Measurements from ENCODE around the gene SCIMP.
A peak's percentile ranks its signal among the peaks of the same experiment; 100 is the strongest.
"Not testable (repeated sequence)": the region's sequence is repeated elsewhere in the genome, so short reads cannot be mapped to it uniquely, and the experiment has no call there.

The SCIMP gene

DNA sequence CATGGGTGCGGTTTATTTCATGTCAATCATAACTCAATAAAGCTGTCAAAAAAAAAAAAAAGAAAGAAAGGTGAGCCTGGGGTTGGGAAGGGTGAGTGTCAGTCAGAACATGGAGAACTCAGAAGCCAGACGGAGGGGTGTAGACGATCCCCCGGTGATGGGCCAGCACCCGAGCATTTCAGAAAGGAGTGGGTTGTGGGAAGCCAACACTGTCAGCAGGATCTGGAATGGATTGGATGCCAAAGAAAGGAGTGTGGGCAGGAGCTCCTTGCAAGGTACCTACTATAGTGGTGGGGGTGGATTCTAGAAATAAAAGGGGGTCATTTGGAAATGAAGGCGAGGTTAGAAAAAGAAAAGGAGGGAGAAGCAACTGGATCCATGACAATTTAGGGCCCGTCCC lies 19.8 kb upstream of the SCIMP start:
- ATAC-seq (replicated peaks) (no peak), DNase-seq (no peak)
- Mint-ChIP-seq H3K27me3 (no peaks in the 10 kb centered on the region), H3K4me1 (peaks cover 35 to 54% of the 10 kb centered on the region in 2 donors), H3K9me3 (no peaks in the 10 kb centered on the region), H3K4me3 (peak overlapping the region; percentile 62 to 76), H3K27ac (peak overlapping the region; percentile 95), H3K36me3 (peaks cover 3 to 14% of the 10 kb centered on the region in 2 donors)

GRCh38 chr17:5249615-5250014 lies 15.0 kb upstream of the SCIMP start:
- Mint-ChIP-seq H3K27ac (peak overlapping the region; percentile 1), H3K36me3 (peaks cover 2 to 9% of the 10 kb centered on the region in 2 donors), H3K4me3 (peak overlapping the region in 1 of 2 donors; percentile 1)

GRCh38 chr17:5248821-5249479 lies 14.3 kb upstream of the SCIMP start:
- H3K27ac Mint-ChIP-seq = peak overlapping the region; percentile 47
- peaks cover 2 to 12% of the 10 kb centered on the region in 2 donors for H3K36me3 Mint-ChIP-seq
- H3K4me3 Mint-ChIP-seq = no peak overlapping the region
- ATAC-seq (replicated peaks) = no peak
- H3K27me3 Mint-ChIP-seq = no peaks in the 10 kb centered on the region
- peaks cover 14 to 30% of the 10 kb centered on the region in 2 donors for H3K4me1 Mint-ChIP-seq
- DNase-seq = no peak
- H3K9me3 Mint-ChIP-seq = no peaks in the 10 kb centered on the region

More at GRCh38 chr17:5249615-5250014, 15.0 kb upstream of the SCIMP start:
- Mint-ChIP-seq H3K4me1 (peaks cover 15 to 32% of the 10 kb centered on the region in 2 donors), H3K9me3 (no peaks in the 10 kb centered on the region), H3K27me3 (no peaks in the 10 kb centered on the region)
- DNase-seq (peak; percentile 63), ATAC-seq (replicated peaks) (peak; percentile 90)

DNA sequence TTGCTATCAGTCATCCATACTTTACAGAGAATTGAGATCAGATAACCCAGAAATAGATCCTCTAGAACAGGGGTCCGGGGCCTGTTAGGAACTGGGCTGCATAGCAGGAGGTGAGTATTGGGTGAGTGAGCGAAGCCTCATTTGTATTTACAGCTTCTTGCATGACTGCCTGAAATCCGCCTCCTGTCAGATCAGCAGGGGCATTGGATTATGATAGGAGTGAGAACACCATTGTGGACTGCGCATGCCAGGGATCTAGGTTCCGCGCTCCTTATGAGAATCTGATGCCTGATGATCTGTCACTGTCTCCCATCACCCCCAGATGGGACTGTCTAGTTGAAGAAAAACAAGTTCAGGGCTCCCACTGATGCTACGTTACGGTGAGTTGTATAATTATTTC lies 13.0 kb upstream of the SCIMP start:
- Mint-ChIP-seq H3K9me3 (no peaks in the 10 kb centered on the region), H3K4me3 (no peak overlapping the region), H3K4me1 (peaks cover 20 to 39% of the 10 kb centered on the region in 2 donors), H3K36me3 (peaks cover 2 to 13% of the 10 kb centered on the region in 2 donors), H3K27ac (peak overlapping the region; percentile 79), H3K27me3 (no peaks in the 10 kb centered on the region)
- DNase-seq (no peak), ATAC-seq (replicated peaks) (no peak)

- Mint-ChIP-seq H3K4me1 (peaks cover 40 to 60% of the 10 kb centered on the region in 2 donors), H3K27me3 (no peaks in the 10 kb centered on the region), H3K4me3 (peak overlapping the region; percentile 72 to 73), H3K36me3 (peaks cover 12 to 43% of the 10 kb centered on the region in 2 donors), H3K9me3 (peaks cover 9 to 10% of the 10 kb centered on the region in 2 donors), H3K27ac (peak overlapping the region; percentile 98)
- no peak for DNase-seq
- peak; percentile 78 to 86 for ATAC-seq (replicated peaks)
Measured at GRCh38 chr17:5241861-5242671, 7.4 kb upstream of the SCIMP start.

DNA sequence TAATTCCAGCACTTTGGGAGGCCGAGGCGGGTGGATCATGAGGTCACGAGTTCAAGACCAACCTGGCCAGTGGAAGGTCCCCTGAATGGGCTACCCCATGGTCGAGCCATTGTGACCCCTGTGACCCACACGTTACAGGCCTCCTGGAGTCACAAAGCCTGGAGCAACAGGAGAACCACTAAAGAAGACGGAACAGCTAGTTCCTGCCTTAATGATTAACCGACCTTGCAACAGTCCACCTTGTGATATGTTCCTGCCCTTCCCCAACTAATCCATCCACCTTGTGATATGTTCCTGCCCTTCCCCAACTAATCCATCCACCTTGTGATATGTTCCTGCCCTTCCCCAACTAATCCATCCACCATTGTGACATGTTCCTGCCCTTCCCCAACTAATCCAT lies 5.1 kb upstream of the SCIMP start:
- not testable (repeated sequence) for H3K4me3 Mint-ChIP-seq; DNase-seq; H3K27me3 Mint-ChIP-seq; ATAC-seq (replicated peaks); H3K27ac Mint-ChIP-seq
- H3K4me1 Mint-ChIP-seq = peaks cover 47 to 68% of the 10 kb centered on the region in 2 donors
- peaks cover 15 to 48% of the 10 kb centered on the region in 2 donors for H3K36me3 Mint-ChIP-seq
- peaks cover 10 to 12% of the 10 kb centered on the region in 2 donors for H3K9me3 Mint-ChIP-seq

- Mint-ChIP-seq H3K27me3 (no peaks in the 10 kb centered on the region), H3K4me3 (no peak overlapping the region), H3K4me1 (peaks cover 52 to 69% of the 10 kb centered on the region in 2 donors), H3K27ac (peak overlapping the region; percentile 93), H3K36me3 (peaks cover 24 to 55% of the 10 kb centered on the region in 2 donors), H3K9me3 (peaks cover 10 to 12% of the 10 kb centered on the region in 2 donors)
- no peak for DNase-seq
- no peak for ATAC-seq (replicated peaks)
Measured at GRCh38 chr17:5238333-5238732, 3.7 kb upstream of the SCIMP start.

DNA sequence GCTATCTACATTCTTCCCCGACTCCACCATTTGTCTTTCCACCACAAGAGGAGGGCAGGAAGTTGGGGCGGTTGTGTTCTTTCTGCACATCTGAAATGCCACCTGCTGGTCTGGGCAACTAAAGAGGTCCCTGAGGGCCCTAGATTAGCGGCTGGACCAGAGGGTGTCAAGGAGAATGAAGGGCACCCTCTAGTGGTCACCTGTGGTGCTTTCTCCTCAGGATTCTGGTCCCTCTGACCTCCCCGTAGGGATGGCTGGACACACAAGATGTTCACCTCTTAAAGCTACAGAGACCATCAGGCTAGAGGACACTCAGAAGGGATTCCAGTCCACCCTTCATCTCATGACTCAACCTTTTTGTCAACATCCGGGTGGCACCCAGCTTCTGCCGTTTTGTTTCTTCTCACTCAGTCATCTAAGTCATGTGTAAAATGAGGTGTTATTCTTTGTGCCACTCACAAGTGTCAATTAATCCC lies 2.9 kb upstream of the SCIMP start:
- H3K36me3 Mint-ChIP-seq = peaks cover 29 to 63% of the 10 kb centered on the region in 2 donors
- DNase-seq (peak; percentile 61), ATAC-seq (replicated peaks) (peak; percentile 20 to 35)
- H3K4me3 Mint-ChIP-seq = peak overlapping the region; percentile 50 to 64
- H3K9me3 Mint-ChIP-seq = peaks cover 10 to 12% of the 10 kb centered on the region in 2 donors
- H3K27ac Mint-ChIP-seq = peak overlapping the region; percentile 93
- H3K4me1 Mint-ChIP-seq = peaks cover 54 to 69% of the 10 kb centered on the region in 2 donors
- H3K27me3 Mint-ChIP-seq = no peaks in the 10 kb centered on the region

DNA sequence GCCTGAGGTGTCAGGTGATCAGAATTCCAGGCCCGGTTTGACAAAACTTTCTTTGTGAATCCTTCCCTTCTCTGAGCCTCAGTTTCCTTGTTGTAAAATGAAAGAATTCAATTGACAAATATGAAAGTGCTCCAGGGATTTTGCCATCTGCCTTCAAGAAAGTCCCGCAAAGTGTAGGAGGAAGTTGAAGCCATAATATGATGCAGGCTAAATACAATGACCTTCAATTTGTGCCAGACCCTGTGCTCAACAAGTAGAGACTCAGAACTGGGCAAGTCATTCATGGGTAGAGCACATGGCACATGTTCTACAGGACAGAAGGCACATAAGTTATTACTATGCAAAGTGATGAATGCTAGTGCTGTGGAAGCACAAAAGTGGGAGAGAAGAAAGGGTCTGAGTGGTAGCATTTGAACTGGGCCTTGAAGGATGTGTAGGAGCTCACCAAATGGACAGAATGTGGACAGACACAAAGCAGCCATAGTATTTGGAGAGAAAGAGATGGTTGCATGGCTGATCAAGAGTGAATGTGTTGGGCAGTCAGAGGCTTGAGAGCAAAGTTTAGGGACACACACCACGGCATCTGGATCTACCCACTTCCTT lies 2.4 kb upstream of the SCIMP start:
- DNase-seq (no peak), ATAC-seq (replicated peaks) (peak in 1 of 2 donors; percentile 11)
- Mint-ChIP-seq H3K27me3 (no peaks in the 10 kb centered on the region), H3K4me3 (peak overlapping the region; percentile 50 to 64), H3K4me1 (peaks cover 51 to 69% of the 10 kb centered on the region in 2 donors), H3K27ac (peak overlapping the region; percentile 93), H3K9me3 (peaks cover 10 to 12% of the 10 kb centered on the region in 2 donors), H3K36me3 (peaks cover 31 to 64% of the 10 kb centered on the region in 2 donors)

GRCh38 chr17:5233492-5233891 lies 1.2 kb downstream of the SCIMP start:
- not testable (repeated sequence) for H3K27me3 Mint-ChIP-seq; ATAC-seq (replicated peaks); DNase-seq
- Mint-ChIP-seq H3K4me3 (peak overlapping the region; percentile 82 to 94), H3K36me3 (peaks cover 46 to 76% of the 10 kb centered on the region in 2 donors), H3K4me1 (peaks cover 62 to 85% of the 10 kb centered on the region in 2 donors), H3K9me3 (peaks cover 7 to 12% of the 10 kb centered on the region in 2 donors), H3K27ac (peak overlapping the region; percentile 98)

DNA sequence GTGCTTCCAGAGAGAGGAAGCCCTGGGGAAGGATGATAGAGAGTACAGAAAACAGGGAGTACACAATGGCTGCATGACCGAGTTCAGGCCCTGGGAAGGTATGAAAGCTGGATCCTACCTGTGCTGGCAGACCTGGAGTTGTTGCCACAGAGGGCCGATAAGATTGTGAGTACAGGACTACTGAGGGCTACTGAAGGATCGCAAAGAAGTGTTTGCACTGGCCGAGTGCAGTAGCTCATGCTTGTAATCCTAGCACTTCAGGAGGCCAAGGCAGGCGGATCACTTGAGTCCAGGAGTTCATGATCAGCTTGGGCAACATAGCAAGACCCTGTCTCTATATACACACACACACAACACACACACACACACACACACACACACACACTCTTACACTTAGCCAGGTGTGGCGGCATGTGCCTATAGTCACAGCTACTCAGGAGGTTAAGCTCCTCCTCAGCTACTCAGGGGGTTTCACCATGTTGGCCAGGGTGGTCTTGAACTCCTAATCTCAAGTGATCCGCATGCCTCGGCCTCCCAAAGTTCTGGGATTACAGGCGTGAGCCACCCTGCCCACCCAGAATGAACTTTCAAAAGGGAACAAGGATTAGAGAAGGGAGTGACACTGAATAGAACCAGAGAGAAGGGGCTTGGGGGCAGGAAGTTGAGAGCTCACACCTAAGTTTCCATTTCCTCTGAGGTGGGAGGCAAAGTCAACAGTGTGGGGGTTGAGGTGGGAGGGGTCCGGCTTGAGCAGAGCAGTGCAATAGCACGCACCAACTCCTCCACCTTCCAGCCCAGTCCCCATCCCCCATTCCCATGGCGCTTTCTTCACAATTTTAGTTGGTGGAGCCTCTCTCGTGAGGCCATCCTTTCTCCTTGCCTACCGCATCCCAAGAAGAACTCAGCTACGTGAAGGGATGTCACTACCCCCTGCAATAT lies 7.5 kb downstream of the SCIMP start:
- peaks cover 60 to 94% of the 10 kb centered on the region in 2 donors for H3K4me1 Mint-ChIP-seq
- peak; percentile 44 for DNase-seq
- peak; percentile 51 to 71 for ATAC-seq (replicated peaks)
- peak overlapping the region; percentile 96 for H3K27ac Mint-ChIP-seq
- H3K9me3 Mint-ChIP-seq = peaks cover 0 to 7% of the 10 kb centered on the region in 2 donors
- peaks cover 53 to 84% of the 10 kb centered on the region in 2 donors for H3K36me3 Mint-ChIP-seq
- H3K27me3 Mint-ChIP-seq = no peaks in the 10 kb centered on the region
- peak overlapping the region; percentile 72 to 79 for H3K4me3 Mint-ChIP-seq

DNA sequence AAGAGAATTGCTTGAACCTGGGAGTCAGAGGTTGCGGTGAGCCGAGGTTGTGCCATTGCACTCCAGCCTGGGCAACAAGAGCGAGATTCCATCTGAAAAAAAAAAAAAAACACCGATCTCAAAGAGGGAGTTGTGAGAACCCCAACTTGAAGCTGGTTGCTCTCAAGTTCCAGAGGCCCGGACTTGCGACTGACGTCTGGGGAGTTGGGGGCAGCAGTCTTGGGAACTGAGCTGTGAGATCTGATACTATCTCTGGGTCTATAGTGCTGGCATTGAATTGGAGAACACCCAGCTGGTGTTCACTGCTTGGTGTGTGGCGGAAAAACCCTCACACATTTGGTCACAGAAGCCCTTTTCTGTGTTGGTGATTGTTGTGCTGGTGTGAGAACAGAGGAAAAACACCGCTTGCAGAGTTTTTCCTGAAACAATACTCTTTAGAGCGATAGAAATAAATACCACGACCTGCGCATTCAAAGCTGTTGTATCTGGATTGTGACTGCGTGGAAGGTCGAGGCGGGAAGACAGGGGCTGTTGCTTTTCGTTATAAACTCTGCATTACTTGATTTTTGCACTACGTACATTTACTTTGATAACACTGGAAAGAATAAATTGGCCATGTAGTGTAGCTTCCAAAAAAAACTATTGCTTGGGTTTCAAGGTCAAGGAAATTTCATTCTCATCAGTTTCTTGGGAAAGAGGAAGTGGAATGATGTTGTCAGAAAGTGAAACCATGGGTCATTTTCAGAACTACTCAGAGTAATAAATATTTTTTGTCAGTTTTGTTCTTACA lies 8.8 kb downstream of the SCIMP start:
- Mint-ChIP-seq H3K36me3 (peaks cover 53 to 79% of the 10 kb centered on the region in 2 donors), H3K4me1 (peaks cover 63 to 91% of the 10 kb centered on the region in 2 donors), H3K4me3 (peak overlapping the region; percentile 72 to 79), H3K9me3 (peaks cover 0 to 5% of the 10 kb centered on the region in 2 donors), H3K27ac (peak overlapping the region; percentile 96), H3K27me3 (no peaks in the 10 kb centered on the region)
- DNase-seq (no peak), ATAC-seq (replicated peaks) (peak; percentile 60 to 71)
